Prostate gland (tissue), 2 donors: ENCODE results near the gene SEMA6A.

ENCODE experiments used
- CTCF ChIP-seq, 4 experiments: fragments of 200-600 bp in 2 of 4; fragments of 450-650 bp in 2 of 4; sonication (generic) in 2 of 4; IDR thresholded peaks; 1 replicate in 3 of 4; 2 replicates in 1 of 4; pipeline ENCODE4 v1.5.1; 2016 to 2019; ENCODE audit warnings: antibody characterized with exemption in 4 of 4, mild to moderate bottlenecking in 2 of 4, moderate library complexity in 2 of 4
- POLR2A ChIP-seq: fragments of 450-650 bp; IDR thresholded peaks from one replicate; pipeline ENCODE4 v1.6.1; 2016; ENCODE audit warnings: antibody characterized with exemption, mild to moderate bottlenecking
- POLR2AphosphoS5 ChIP-seq: sonication (generic); formaldehyde crosslinking; IDR thresholded peaks from one replicate; pipeline ENCODE4 v1.6.1; 2017; ENCODE audit warnings: antibody characterized with exemption

- TF ChIP-seq POLR2A (no peak), CTCF (IDR thresholded peaks at IDR 0.05) (no peak), POLR2AphosphoS5 (no peak)
These were observed 15.4 kb downstream of the SEMA6A start for GRCh38 chr5:116559239-116559638.
